Spinal cord (tissue), 10 donors: ENCODE results near the gene DOCK1. TPM values are rescaled to one million over a fixed set of nuclear protein-coding genes. Genes with fewer than 3 reads are reported as not detected.

Source experiments
- DNase-seq, 6 donors: peaks; one replicate each; pipeline versions ENCODE4 v3.0.0 to v3.0.0-alpha.2; 2013 to 2015; ENCODE audit warnings: low spot score in 6 of 6, low read depth in 4 of 6
- H3K27ac ChIP-seq: one replicate; pipeline ENCODE4 v1.5.1; 2013; ENCODE audit warnings: low read depth, low read length, control low read depth
- H3K27me3 ChIP-seq: one replicate; pipeline ENCODE4 v1.6.1; 2013; ENCODE audit warnings: low read length; ENCODE audit not compliant: control insufficient read depth, insufficient read depth
- H3K36me3 ChIP-seq: one replicate; pipeline ENCODE4 v1.6.1; 2013; ENCODE audit warnings: low read length; ENCODE audit not compliant: control insufficient read depth, insufficient read depth
- H3K4me1 ChIP-seq: one replicate; pipeline ENCODE4 v1.6.1; 2013; ENCODE audit warnings: low read length; ENCODE audit not compliant: control insufficient read depth, insufficient read depth
- H3K4me3 ChIP-seq: one replicate; pipeline ENCODE4 v1.5.1; 2013; ENCODE audit warnings: low read depth, low read length, control low read depth
- H3K9me3 ChIP-seq: one replicate; pipeline ENCODE4 v1.6.1; 2013; ENCODE audit warnings: low read length; ENCODE audit not compliant: control insufficient read depth, insufficient read depth
- WGBS: methylation state at CpG from one replicate; pipeline ENCODE4 v1.1.5; 2013; ENCODE audit warnings: missing lambda C conversion rate; ENCODE audit not compliant: insufficient coverage; 5-methylcytosine and 5-hydroxymethylcytosine counted together
- polyA plus RNA-seq, 2 donors: library from polyadenylated mRNA; unstranded; fragments of 120-200 nt; gene quantifications; one replicate each; pipeline ENCODE4 v1.2.1, GENCODE V29; 2013; ENCODE audit not compliant: insufficient read length in 2 of 2
- total RNA-seq, 2 donors: library from RNA; depleted of rRNA in 1 of 2; stranded (reverse); fragments of 120-200 nt in 1 of 2; fragments of >200 nt in 1 of 2; gene quantifications; one replicate each; pipeline versions ENCODE4 v1.2.3 to v1.2.4, GENCODE V29; 2013 to 2014
- donor health status: healthy.

Gene DOCK1
- total and polyA plus RNA-seq, 4 donors = 31.3 to 74.1 (median 50.3) TPM

GRCh38 chr10:127428385-127428980 is 523.3 kb downstream of the DOCK1 start:
- Histone ChIP-seq H3K27me3 (no peaks in the 10 kb centered on the region), H3K9me3 (peaks cover 5% of the 10 kb centered on the region), H3K4me3 (no peak overlapping the region), H3K27ac (no peak overlapping the region), H3K36me3 (peaks cover 42% of the 10 kb centered on the region), H3K4me1 (no peaks in the 10 kb centered on the region)
- 96% methylated on average over 12 of the region's 18 CpGs for WGBS
- DNase-seq = no peak

GRCh38 chr10:127429601-127430312 is 524.5 kb downstream of the DOCK1 start:
- Histone ChIP-seq H3K27me3 (no peaks in the 10 kb centered on the region), H3K9me3 (peaks cover 5% of the 10 kb centered on the region), H3K27ac (no peak overlapping the region), H3K4me3 (no peak overlapping the region), H3K36me3 (peaks cover 42% of the 10 kb centered on the region), H3K4me1 (no peaks in the 10 kb centered on the region)
- 92% methylated on average over 19 of the region's 19 CpGs for WGBS
- no peak for DNase-seq

GRCh38 chr10:127431525-127431924 is 526.3 kb downstream of the DOCK1 start:
- 98% methylated on average over 6 of the region's 8 CpGs for WGBS

GRCh38 chr10:127434006-127434405 is 528.8 kb downstream of the DOCK1 start:
- no peak for DNase-seq
- Histone ChIP-seq H3K36me3 (peaks cover 18% of the 10 kb centered on the region), H3K27ac (no peak overlapping the region), H3K4me1 (no peaks in the 10 kb centered on the region), H3K9me3 (peaks cover 5% of the 10 kb centered on the region), H3K4me3 (no peak overlapping the region), H3K27me3 (no peaks in the 10 kb centered on the region)
- WGBS = 67% methylated on average over 1 of the region's 2 CpGs

More at GRCh38 chr10:127431525-127431924, 526.3 kb downstream of the DOCK1 start:
- H3K4me3 ChIP-seq = no peak overlapping the region
- no peaks in the 10 kb centered on the region for H3K4me1 ChIP-seq
- H3K36me3 ChIP-seq = peaks cover 38% of the 10 kb centered on the region
- H3K9me3 ChIP-seq = peaks cover 5% of the 10 kb centered on the region
- H3K27ac ChIP-seq = no peak overlapping the region
- no peak for DNase-seq
- no peaks in the 10 kb centered on the region for H3K27me3 ChIP-seq

- WGBS = no CpG with 5 or more reads among the region's 7 CpGs
- DNase-seq = no peak
- peaks cover 21% of the 10 kb centered on the region for H3K36me3 ChIP-seq
Measured at GRCh38 chr10:127435246-127435645, 530.0 kb downstream of the DOCK1 start.

GRCh38 chr10:127440371-127440770 is 535.1 kb downstream of the DOCK1 start:
- H3K36me3 ChIP-seq = peaks cover 39% of the 10 kb centered on the region
- H3K9me3 ChIP-seq = no peaks in the 10 kb centered on the region
- H3K4me3 ChIP-seq = no peak overlapping the region
- no peaks in the 10 kb centered on the region for H3K27me3 ChIP-seq
- no peak for DNase-seq
- no peaks in the 10 kb centered on the region for H3K4me1 ChIP-seq
- whole genome bisulfite sequencing = 94% methylated on average over 8 of the region's 11 CpGs
- H3K27ac ChIP-seq = no peak overlapping the region

More at GRCh38 chr10:127435246-127435645, 530.0 kb downstream of the DOCK1 start:
- no peaks in the 10 kb centered on the region for H3K27me3 ChIP-seq
- H3K4me1 ChIP-seq = no peaks in the 10 kb centered on the region
- peaks cover 5% of the 10 kb centered on the region for H3K9me3 ChIP-seq
- H3K27ac ChIP-seq = no peak overlapping the region
- no peak overlapping the region for H3K4me3 ChIP-seq

GRCh38 chr10:127441350-127442219 is 536.4 kb downstream of the DOCK1 start:
- no peaks in the 10 kb centered on the region for H3K4me1 ChIP-seq
- H3K4me3 ChIP-seq = no peak overlapping the region
- H3K9me3 ChIP-seq = no peaks in the 10 kb centered on the region
- no peak for DNase-seq
- 75% methylated on average over 11 of the region's 16 CpGs for WGBS
- no peak overlapping the region for H3K27ac ChIP-seq
- H3K36me3 ChIP-seq = peaks cover 39% of the 10 kb centered on the region
- no peaks in the 10 kb centered on the region for H3K27me3 ChIP-seq

- no peaks in the 10 kb centered on the region for H3K4me1 ChIP-seq
- H3K36me3 ChIP-seq = peaks cover 41% of the 10 kb centered on the region
- no peak overlapping the region for H3K27ac ChIP-seq
- no peak overlapping the region for H3K4me3 ChIP-seq
- no peaks in the 10 kb centered on the region for H3K9me3 ChIP-seq
- no peak for DNase-seq
- 100% methylated on average over 2 of the region's 5 CpGs for WGBS
- no peaks in the 10 kb centered on the region for H3K27me3 ChIP-seq
Measured at GRCh38 chr10:127442220-127442525, 536.9 kb downstream of the DOCK1 start.

GRCh38 chr10:127444155-127444554 is 538.9 kb downstream of the DOCK1 start:
- Histone ChIP-seq H3K27ac (no peak overlapping the region), H3K9me3 (no peaks in the 10 kb centered on the region), H3K27me3 (no peaks in the 10 kb centered on the region), H3K36me3 (peaks cover 47% of the 10 kb centered on the region), H3K4me3 (no peak overlapping the region), H3K4me1 (no peaks in the 10 kb centered on the region)
- no peak for DNase-seq
- WGBS = 98% methylated on average over 8 of the region's 13 CpGs
